ENCODE measurements around the gene CALML6.

CALML6 gene

DNA sequence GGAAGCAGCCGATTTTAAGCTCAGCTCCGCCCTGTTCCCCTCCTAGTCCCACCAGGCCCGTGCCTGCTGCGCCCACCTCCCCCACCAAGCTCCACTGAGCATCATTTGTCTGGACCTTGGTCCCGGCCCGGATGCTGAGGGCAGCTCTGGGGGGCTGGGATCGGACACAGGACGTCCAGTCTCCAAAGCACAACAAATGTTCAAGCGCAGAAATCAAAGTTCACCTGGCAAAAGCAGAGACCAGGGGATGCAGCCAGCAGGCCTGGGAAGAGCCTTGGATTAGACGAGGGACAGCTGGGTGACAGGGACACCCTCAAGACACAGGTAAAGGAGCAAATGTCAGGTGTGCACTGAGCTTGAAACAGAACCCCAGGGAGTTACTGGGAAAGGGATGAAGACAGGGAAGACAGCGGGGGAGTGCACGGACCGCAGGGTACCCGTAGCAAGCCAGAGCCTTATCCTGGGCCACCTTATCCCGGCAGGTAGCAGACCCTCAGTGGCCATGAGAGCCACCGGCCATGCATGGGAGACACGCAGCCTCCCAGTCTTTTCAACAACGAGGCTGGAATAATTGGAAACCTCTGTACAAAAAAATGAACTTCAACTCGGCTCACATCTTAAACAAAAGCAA is 26.3 kb downstream of the CALML6 start:
- no peak for TF ChIP-seq CTCF (conservative IDR thresholded peaks at IDR 0.05; ENCODE audit: low read length)
- no peak for DNase-seq (ENCODE audit: low read depth)
- H3K4me3 ChIP-seq (ENCODE audit: low read length) = no peak overlapping the region

GRCh38 chr1:1941868-1942752 is 27.1 kb downstream of the CALML6 start:
- H3K4me3 ChIP-seq (ENCODE audit: low read length) = no peak overlapping the region
- TF ChIP-seq CTCF (conservative IDR thresholded peaks at IDR 0.05; ENCODE audit: low read length) = no peak

GRCh38 chr1:1942753-1943656 is 27.9 kb downstream of the CALML6 start:
- DNase-seq (ENCODE audit: low read depth) = no peak
- no peak for TF ChIP-seq CTCF (conservative IDR thresholded peaks at IDR 0.05; ENCODE audit: low read length)
- H3K4me3 ChIP-seq (ENCODE audit: low read length) = no peak overlapping the region

More at GRCh38 chr1:1941868-1942752, 27.1 kb downstream of the CALML6 start:
- DNase-seq (ENCODE audit: low read depth) = no peak

- TF ChIP-seq CTCF (conservative IDR thresholded peaks at IDR 0.05; ENCODE audit: low read length) = peak; percentile 65
- H3K4me3 ChIP-seq (ENCODE audit: low read length) = no peak overlapping the region
- peak; percentile 13 for DNase-seq (ENCODE audit: low read depth)
Measured at GRCh38 chr1:1943834-1944570, 28.9 kb downstream of the CALML6 start.

- DNase-seq (ENCODE audit: low read depth) = no peak
- no peak overlapping the region for H3K4me3 ChIP-seq (ENCODE audit: low read length)
- TF ChIP-seq CTCF (conservative IDR thresholded peaks at IDR 0.05; ENCODE audit: low read length) = no peak
Measured at GRCh38 chr1:1945782-1946393, 30.8 kb downstream of the CALML6 start.

DNA sequence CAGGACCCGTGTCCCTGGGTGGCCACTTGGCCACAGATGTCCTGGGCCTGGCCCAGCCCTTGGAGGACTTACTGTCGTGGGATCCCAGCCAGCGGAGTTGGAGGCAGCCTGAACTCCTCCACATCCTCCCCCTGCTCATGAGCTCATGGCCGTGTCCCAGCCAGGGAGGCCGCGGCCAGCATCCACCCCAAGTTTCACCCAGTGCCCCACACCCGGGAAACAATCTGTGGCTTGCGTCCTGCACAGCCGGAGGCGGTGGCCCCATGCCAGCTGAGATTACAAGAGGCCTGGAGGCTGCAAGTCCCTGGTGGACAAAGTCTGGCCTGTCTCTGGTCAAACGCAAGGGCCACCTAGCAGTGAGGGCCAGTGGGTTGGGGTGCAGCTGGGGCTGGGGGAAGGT is 31.5 kb downstream of the CALML6 start:
- H3K4me3 ChIP-seq (ENCODE audit: low read length) = no peak overlapping the region
- DNase-seq (ENCODE audit: low read depth) = peak; percentile 27
- no peak for TF ChIP-seq CTCF (conservative IDR thresholded peaks at IDR 0.05; ENCODE audit: low read length)

Data from AG10803 (cell line).